NCI-H1417 (cell line): ENCODE measurements around the gene PDE10A.
A peak's percentile ranks its signal among the peaks of the same experiment; 100 is the strongest.
"Not testable (repeated sequence)": the region's sequence is repeated elsewhere in the genome, so short reads cannot be mapped to it uniquely, and the experiment has no call there.

ENCODE experiments used
- DNase-seq, 3 experiments: peaks; one replicate each; lab custom pipeline; 2025; lab: John Stamatoyannopoulos, UW

The PDE10A gene

GRCh38 chr6:165586706-165587105 lies 76.3 kb downstream of the PDE10A start:
- DNase-seq, result no peak

GRCh38 chr6:165585060-165585459 lies 78.0 kb downstream of the PDE10A start:
- DNase-seq, result no peak

DNA sequence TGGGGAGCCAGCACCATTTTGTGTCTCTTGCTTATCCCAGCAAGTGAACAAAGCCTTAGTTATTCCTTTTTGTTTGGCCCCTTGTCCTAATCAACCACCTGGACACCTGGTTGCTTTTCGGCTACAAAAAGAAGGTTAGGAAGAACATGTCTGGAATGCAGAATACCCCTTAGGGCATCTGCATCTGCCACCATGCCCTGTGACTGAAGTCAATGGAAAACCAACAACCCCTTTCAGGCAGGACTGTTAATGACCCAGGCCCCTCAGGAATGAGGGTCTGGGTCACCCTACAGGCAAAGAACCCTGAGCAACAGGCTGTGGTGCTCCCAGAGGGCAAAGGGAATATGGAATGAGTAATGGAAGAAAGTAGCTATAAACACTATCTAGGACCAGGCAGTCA lies 78.5 kb downstream of the PDE10A start:
- DNase-seq, result no peak

- DNase-seq, result no peak
These were observed 81.4 kb downstream of the PDE10A start for GRCh38 chr6:165581678-165582077.

DNA sequence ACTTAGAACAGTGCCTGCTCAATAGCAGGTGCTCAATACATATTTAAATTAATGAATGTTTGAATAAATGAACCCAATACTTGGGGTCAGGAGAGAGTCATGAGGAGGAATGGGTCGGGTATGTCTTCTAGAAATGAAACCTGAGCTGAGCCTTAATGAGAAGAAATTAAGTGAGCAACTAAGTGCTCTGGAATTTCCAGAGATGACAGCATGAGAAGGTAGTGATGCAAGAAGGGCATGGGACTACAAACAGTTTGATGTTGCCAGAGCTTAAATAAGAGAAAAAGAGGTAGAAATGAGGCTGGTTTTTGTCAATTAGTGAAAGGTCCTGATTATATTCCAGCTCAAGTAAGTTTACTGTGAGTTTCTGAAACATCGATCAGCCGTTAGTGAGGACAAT lies 82.9 kb downstream of the PDE10A start:
- no peak for DNase-seq

- no peak for DNase-seq
These were observed 83.9 kb downstream of the PDE10A start for GRCh38 chr6:165579151-165579550.

DNA sequence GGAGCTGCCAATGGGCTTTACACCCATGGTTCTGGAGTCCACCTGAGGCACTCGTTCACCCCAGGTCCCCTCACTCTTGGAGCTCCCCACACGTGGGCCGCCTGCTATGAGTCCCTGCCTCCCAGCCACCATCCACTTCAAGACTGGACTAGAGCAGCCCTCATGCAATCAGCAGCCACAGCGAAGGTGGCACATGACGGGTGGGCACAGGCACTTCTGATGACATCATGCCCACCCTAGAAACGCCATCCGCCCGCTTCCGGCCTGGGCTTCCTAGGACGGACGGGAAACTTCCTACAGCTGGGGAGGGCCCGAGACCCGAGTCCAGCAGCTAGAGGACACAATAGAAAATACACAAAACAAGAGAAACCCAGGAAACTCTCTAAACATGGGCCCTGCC lies 85.5 kb downstream of the PDE10A start:
- DNase-seq, result no peak

DNA sequence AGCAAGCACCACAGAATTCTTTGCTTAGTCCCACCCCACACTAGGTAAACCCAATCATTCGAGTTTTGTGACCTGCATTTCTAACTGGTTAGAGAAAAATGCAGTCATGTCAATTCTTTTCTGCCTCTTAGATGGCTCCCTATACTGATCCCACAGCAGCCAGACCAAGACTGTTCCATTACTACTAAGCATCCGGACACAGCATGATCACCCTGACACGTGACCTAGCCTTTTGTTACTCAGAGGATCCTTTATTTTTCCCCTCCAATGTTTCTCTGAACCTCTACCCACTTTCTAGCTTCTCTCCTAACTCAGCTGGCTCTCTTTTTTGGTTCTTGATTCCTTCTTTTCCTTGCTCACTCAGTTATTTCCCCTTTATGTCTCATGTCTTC lies 87.9 kb downstream of the PDE10A start:
- DNase-seq, result no peak

DNA sequence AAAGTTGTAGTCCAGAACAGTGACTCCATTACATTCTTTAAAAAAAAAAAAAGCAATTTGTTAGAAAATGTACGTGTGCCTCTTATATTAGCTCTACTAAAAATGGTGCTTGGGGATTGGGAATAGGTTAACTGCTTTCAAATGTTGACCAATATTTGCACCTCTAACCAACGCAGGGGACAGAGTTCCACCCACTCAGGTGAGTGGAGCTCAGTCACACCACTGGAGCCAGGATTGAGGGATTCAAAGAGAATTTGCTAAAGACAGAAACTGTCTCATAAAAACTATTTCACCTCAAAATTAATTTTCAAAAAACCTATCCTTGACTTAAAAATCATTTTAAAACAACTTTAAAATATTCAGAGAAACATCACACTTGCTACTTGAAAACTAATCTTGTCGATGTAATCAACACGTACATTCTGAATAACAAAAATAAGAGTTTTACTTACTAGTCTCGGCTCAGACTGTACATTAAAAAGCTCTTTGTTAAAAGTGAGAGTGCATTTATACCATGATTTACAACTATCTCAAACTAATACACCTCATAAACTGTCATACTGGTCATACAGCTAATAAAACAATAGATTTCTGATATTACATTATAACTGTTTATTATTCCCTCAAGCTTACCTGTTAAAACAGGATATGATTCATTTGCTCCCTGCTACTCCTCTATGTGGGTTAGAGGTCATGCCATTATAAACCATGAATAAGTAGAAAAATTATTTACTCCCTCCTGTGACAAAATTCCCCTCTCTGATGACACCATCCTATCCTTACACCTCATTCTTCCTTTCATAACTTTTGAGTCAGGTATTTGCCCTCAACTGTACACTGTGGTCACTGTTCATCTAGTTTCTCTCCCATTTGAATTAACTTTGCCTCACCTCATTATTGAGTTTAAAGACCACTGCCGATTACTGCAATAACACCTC lies 88.6 kb downstream of the PDE10A start:
- no peak for DNase-seq

GRCh38 chr6:165573671-165574070 lies 89.4 kb downstream of the PDE10A start:
- DNase-seq, result no peak

DNA sequence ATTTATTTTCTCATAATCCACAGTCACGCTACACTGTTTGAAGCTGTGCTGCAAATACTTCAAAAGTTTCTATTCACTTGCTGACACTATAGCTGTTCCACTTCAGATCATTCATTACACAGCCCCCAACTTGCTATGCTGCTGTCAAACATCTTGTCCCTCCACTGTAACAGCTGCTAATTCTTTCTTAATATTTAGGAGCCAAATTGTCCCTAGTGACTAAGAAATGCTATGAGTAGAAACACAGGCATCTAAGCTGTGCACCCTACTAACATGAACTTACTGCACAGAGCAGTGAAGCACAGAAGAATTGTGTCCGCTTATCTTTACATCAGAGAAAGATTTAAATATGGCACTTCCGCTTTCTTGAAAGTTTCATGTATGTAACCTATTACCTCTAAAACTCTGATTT lies 91.3 kb downstream of the PDE10A start:
- DNase-seq, result no peak

DNA sequence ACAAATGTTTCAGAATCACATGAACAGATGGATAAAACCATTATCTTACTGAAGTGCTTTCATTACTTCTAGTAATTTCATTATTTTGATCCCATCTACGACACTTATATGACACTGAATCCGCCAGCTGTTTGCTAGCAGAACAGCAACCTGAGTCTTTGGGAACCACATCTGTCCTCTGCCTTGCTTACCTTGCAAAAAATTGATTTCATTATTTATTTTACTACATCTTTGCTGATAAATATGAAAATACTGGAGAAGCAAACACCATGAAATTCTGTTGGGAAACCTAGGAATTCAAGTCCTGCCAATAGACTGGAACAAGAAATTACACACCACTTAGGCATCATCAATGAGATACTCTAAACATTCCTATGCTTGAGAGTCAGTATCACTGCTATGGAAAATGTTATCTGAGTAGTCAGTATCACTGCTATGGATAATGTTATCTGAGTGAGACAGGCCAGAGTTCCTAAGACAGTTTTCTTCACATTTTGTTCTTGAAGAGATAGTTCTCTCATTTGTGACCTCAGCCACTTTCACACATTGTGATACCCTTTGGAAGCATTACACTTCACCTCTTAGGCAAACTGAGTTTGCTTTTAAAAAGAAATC lies 91.9 kb downstream of the PDE10A start:
- DNase-seq, result no peak

DNA sequence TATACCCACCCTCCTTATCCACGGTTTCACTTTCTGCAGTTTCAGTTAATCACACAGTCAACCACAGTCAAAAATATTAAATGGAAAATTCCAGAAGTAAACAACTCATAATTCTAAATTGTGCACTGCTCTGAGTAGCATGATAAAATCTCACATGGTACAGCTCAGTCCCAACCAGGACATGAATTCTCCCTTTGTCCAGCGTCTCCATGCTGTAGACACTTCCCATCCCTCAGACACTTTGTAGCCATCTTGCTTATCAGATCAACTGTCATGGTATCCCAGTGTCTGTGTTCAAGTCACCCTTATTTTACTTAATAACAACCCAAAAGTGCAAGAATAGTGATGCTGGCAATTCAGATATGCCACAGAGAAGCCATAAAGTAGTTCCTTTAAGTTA lies 94.7 kb downstream of the PDE10A start:
- no peak for DNase-seq

GRCh38 chr6:165566088-165566828 lies 96.8 kb downstream of the PDE10A start:
- DNase-seq, result no peak

DNA sequence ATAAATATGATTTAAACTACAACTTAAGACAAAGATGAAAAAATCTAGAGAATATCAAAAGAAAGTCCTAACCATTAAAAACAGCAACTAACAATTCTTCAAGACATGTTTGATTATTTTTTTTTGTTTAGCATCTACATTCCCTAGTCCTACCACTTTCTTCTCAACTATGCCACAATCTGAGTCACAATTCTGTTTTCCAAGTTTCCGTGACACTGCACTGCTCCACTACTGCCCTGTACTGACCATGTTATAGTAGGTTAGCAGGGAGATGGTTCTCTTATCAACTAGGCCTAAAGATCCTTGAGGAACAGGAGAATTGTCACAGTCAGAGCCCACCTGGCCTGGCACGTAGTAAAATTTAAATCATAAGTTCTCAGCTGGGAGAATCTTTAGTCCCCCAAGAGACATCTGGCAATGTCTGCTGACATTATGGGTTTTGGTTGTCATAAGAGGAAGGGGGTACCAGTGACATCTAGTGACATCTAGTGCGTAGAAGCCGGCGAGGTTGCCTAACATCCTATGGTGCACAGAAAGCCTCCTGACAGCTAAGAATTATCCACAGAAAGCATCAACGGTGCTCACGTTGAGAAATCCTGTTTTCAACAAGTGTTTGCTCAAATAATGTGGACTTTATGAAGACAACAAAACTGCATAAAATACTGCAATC lies 100.5 kb downstream of the PDE10A start:
- no peak for DNase-seq

- DNase-seq, result no peak
These were observed 103.4 kb downstream of the PDE10A start for GRCh38 chr6:165559632-165560031.

GRCh38 chr6:165558097-165558496 lies 104.9 kb downstream of the PDE10A start:
- DNase-seq, result not testable (repeated sequence)

GRCh38 chr6:165557674-165558073 lies 105.4 kb downstream of the PDE10A start:
- no peak for DNase-seq

DNA sequence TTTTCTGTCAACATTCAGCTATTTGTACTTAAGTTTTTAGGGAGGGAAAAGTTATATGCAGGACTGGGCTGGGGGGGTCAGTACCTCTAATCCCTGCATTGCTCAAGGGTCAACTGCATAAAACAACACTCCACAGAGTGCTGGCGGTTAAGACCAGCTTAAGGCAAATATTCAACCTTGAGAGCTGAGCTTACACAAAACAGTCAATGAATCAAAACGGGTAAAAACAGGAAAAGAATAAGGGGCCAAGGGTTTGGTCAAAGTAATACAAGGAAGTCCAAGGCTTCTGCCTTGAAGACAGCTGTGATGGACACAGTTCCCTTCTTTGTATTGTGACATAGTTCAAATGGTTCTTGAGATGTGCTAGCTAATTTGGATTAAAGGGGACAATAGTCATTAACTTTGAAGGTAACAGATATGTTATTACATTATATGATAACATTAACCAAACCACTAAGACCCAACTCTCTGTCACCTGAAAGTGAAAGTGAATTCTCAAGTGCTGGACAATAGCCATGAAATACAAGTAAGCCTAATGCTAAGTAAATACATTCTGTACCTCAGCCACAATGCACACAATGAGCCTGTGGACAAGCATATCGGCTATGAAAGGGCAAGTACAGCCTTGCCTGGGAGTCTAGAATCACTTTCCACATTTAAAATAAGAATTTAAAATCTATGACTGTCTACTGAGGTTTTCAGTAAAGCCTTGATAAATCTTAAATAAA lies 106.8 kb downstream of the PDE10A start:
- DNase-seq, result peak in 2 of 3 experiments; percentile 2 to 44

GRCh38 chr6:165554644-165555043 lies 108.4 kb downstream of the PDE10A start:
- not testable (repeated sequence) for DNase-seq

DNA sequence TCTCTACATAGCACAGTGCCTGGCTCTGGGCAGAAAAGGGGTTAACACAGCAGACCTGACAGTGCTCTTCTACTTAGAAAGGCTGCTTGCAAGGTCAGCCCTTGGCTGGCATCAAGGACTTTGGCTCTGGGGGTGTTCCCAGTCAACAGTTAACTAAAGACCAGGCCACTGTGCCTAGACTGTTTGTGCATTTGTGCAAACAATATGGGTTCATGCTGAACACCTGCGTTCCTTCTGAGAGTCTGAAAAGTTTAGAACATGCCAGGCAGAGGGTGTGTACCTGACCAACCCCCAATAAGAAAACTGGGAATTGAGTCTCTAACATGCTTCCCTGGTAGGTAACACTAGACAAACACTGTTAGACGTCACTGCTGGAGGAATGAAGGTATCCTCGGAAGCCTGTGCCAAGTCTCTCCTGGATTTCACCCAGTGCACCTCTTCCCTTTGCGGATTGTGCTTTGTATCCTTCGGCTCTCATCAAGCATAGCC lies 110.7 kb downstream of the PDE10A start:
- DNase-seq, result no peak
